H7 (cell line): ENCODE measurements around the gene TGM1. TPM values are rescaled to one million over a fixed set of nuclear protein-coding genes. Genes with fewer than 3 reads are reported as not detected.
A peak's percentile ranks its signal among the peaks of the same experiment; 100 is the strongest.

Experiments
- DNase-seq: peaks from one replicate; pipeline ENCODE4 v3.0.0; 2012
- H3K27me3 ChIP-seq: 2 replicates; pipeline ENCODE4 v1.6.0; 2011; ENCODE audit warnings: mild to moderate bottlenecking, low read length; ENCODE audit not compliant: control insufficient read depth, insufficient read depth
- H3K36me3 ChIP-seq: replicated peaks from 2 replicates; pipeline ENCODE4 v1.5.1; 2011; ENCODE audit warnings: low read length; ENCODE audit not compliant: control insufficient read depth, insufficient read depth
- H3K4me3 ChIP-seq: 2 replicates; pipeline ENCODE4 v1.5.1; 2011; ENCODE audit warnings: low read depth, mild to moderate bottlenecking, control low read depth, low read length, moderate library complexity; ENCODE audit not compliant: insufficient read depth
- total RNA-seq: library from RNA; depleted of rRNA; stranded (reverse); fragments of >200 nt; shearing (Covaris generic); gene quantifications from 2 replicates; pipeline ENCODE4 v1.2.3, GENCODE V29; 2014

Gene TGM1
- total RNA-seq, 1 experiment from 2014 or later: 0.21 TPM

DNA sequence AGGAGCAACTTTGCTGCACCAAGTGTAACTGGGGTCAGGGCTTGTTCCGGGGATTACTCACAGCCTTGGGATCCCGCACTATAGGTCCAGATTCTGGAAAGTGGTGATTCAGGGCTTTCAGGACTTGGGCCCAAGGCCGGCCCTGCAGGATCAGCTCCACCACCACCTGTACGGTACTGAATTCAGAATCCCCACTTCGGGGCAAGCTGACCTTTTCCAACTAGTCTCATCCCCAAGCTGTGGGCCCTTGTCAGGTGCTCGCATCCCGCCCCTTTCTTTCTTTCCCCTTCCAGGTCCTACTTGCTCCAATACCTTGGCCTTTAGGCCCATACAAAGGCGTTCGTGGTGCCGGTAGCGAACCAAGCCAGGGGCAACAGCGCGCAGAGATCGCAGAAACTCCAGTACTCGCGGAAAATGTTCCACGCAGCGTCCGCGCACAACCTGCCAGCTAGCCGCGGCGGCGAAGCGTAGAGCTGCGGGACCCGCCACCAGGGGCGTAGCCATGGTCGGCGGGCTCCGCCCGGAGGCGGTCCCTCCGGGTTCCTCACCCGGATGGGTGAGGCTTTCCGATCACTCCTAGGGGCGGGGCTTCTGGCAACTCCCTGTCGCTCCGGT, 21.0 kb downstream of the TGM1 start:
- H3K36me3 ChIP-seq: peaks cover 23% of the 10 kb centered on the region
- peak overlapping the region; percentile 75 for H3K4me3 ChIP-seq
- peak; percentile 99 for DNase-seq
- H3K27me3 ChIP-seq: no peaks in the 10 kb centered on the region; the same call in 1 of the 2 replicates

DNA sequence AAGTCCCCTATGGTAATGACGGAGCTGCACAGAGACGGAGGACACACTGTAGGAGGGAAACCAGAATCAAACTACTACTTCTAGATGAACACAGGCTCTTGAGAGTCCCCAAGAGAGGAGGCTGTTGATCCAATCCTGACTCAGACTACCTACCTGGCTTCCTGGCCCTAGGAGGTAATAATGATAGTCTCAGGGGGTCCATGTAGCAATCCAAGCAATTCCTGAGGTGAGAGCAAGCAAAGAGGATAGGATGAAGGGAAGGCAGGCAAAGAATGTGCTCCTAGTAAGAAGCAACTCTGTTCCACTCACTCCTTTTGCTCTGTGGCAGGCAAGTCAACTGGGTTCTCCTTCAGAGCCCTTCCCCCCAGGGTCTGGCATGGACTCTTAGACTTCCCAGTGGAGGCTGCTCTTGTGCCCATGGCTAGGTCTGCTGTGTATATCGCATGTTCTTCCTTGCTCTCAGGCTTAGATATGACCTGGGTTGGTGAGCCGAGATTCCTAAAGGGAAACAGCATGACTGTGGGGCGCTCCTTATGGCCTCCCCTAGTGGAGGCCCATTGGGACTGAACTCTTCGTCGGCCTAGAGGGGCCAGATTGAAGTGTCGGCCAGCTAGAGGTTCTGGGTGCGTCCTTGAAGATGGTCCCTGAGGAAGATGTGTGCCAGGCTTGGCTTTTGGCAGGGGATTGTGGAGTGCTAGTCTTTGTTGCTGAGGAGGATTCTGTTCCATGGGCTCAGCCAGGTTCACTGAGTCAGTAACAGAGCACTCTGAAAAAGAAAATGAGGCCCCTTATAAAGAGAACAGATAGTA, 22.7 kb downstream of the TGM1 start:
- Histone ChIP-seq H3K36me3 (peaks cover 28% of the 10 kb centered on the region), H3K27me3 (no peaks in the 10 kb centered on the region; the same call in 1 of the 2 replicates), H3K4me3 (no peak overlapping the region)
- DNase-seq: no peak

- H3K4me3 ChIP-seq: no peak overlapping the region
- no peak for DNase-seq
- no peaks in the 10 kb centered on the region; the same call in 1 of the 2 replicates for H3K27me3 ChIP-seq
- peaks cover 28% of the 10 kb centered on the region for H3K36me3 ChIP-seq
These were observed 24.4 kb downstream of the TGM1 start for GRCh38 chr14:24238527-24239037.

- DNase-seq: no peak
- Histone ChIP-seq H3K36me3 (peaks cover 28% of the 10 kb centered on the region), H3K27me3 (no peaks in the 10 kb centered on the region), H3K4me3 (no peak overlapping the region)
These were observed 24.9 kb downstream of the TGM1 start for GRCh38 chr14:24238123-24238522.

GRCh38 chr14:24237463-24237955, 25.5 kb downstream of the TGM1 start:
- no peak for DNase-seq
- Histone ChIP-seq H3K4me3 (no peak overlapping the region), H3K36me3 (peaks cover 28% of the 10 kb centered on the region), H3K27me3 (no peaks in the 10 kb centered on the region)

DNA sequence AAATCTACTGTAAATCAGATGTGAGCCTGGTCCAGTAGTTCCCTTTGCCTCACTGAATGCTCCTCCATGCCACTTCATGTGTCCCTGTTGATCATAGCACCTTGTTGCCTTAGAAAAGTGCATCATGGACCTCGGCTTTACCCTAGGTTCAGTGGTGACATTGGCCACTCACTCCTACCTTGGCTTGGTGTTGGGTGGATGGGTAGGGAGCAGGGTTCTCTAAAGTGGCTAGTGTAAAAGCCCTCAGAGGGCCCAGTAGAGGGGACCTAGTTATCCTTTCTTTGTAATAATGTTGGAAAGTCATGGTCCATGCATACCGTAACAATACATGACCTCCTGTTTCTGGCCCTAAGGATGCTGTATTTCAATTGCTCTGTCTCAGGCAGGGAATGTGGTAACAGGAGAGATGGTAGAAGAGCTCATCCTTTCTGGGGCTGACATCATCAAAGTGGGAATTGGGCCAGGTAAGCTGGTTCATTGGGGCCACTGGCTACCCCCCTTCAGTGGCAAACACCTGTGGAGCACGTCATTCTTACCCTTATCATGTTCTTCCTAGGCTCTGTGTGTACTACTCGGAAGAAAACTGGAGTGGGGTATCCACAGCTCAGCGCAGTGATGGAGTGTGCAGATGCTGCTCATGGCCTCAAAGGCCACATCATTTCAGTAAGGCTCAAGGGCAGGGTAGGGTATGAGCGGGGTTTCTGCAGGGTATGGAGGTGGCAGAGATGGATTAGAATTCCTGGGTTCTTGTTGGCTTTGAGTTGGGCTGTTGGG, 26.1 kb downstream of the TGM1 start:
- Histone ChIP-seq H3K27me3 (no peaks in the 10 kb centered on the region), H3K4me3 (no peak overlapping the region), H3K36me3 (peaks cover 28% of the 10 kb centered on the region)
- DNase-seq: no peak

- DNase-seq: no peak
- no peak overlapping the region for H3K4me3 ChIP-seq
- peaks cover 28% of the 10 kb centered on the region for H3K36me3 ChIP-seq
- no peaks in the 10 kb centered on the region for H3K27me3 ChIP-seq
These were observed 26.9 kb downstream of the TGM1 start for GRCh38 chr14:24235804-24236688.

DNA sequence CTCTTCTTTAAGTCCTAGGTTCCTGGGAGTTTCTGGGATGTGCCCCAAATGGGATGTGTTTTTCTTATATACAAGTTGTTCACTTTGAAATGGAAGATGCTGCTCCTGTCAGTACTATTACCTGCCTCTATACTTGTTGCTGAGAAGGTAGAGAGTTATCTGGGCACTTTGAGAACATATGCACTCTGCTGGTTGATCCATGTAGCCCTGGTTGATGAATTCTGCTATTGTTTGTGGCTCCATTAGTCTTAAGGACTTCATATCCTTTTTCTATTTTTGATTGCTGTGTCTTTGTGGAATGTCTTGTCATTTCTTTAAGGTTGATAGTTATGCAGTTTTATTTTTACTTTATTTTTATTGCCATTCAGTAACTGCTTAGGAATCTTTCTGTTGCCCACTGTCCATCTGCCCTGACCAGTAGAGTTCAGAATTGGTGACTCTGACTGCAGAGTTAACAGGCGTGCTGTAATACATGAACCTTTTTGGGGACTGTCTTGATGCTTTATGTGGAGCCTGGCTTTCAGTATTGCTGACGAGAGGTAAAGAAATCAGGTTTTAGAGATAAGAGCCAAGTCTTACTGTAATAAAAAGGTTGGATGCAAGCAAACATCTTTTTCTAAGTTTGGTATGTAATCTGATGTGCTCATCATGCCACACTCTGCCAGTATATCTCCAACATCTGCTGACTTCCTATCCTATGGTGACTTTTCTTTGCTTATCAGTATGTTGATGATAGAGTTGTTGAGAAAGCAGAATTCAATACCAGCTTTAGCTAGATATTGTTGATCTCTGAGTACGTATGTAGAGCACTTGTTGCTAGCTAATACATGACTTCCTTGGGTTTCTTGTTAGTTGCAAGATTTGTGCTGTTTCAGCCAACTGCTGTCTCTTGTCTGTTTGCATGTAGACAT, 28.6 kb downstream of the TGM1 start:
- DNase-seq: no peak
- Histone ChIP-seq H3K27me3 (no peaks in the 10 kb centered on the region), H3K36me3 (peaks cover 13% of the 10 kb centered on the region), H3K4me3 (no peak overlapping the region)

GRCh38 chr14:24233538-24233866, 29.5 kb downstream of the TGM1 start:
- no peaks in the 10 kb centered on the region for H3K27me3 ChIP-seq
- peaks cover 10% of the 10 kb centered on the region for H3K36me3 ChIP-seq
- DNase-seq: no peak
- H3K4me3 ChIP-seq: peak overlapping the region; percentile 87

DNA sequence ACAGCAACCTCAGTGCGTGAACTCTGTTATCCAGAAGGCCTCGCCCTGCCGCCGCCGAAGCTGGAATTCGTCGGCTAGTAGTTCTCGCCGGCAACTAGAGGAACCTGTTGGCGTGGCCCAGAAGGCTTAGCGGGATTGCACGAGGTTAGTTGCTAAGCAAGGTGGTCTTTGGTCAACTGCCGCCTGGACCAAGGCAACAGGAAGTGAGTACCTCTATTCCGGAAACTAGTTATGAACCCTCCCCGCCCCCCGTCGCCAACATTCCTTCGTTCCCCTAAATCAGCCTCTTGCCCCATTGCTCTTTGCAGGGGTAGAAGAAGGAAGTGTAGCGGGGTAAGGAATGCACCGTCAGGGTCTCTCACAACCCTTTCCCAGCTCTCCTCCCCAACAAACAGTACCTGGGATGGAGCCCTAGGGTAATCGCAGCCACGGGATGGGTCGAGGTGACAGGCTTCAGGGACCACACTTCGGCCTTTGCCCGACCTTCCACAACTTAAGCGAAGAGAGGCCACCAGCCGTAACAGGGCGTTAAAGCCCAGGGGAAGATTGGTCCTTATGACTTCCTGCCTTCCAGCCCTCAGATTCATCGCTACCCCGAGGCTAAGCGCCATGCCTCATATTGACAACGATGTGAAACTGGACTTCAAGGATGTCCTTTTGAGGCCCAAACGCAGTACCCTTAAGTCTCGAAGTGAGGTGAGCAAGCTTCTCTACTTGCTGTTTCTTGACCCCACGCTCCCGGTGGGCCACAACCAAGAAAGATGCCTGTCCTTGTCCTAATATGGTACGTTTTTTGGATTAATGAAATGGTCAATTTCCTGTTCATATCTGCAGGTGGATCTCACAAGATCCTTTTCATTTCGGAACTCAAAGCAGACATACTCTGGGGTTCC, 30.1 kb downstream of the TGM1 start, which contains the start of gene GMPR2:
GMPR2 (plus strand) TSS at position 285 of the 893 bp plus-strand sequence; CDS start at position 610, 325 bp downstream.
- H3K4me3 ChIP-seq: peak within 1 kb of the TSS; percentile 87
- no peaks in the 10 kb centered on the region for H3K27me3 ChIP-seq
- DNase-seq: peak; percentile 66
- H3K36me3 ChIP-seq: peaks cover 10% of the 10 kb centered on the region

DNA sequence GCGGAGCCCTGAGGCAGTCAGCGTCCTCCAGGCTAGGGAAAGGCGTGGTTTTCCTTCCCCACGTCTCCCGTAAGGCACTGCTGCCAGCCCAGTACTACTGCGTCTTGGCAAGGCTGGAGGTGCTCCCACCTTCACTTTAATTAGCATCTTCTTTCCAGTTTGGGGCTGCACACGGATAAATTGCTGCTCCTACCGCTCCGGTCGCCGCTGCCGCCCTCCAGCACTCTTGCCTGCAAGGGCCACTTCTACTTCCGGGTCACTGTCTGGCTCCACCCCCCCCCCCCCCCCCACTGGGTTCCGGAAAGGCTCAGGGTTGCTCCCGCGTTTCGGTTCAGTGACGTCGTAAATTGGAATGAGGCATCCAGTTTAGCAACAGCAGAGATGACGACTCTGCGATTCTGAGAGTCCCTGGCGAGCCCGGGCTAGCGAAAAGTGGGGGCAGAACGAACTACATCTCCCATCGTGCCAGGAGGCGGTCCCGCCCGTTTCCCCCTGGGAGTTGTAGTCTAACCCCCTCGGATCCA, 30.8 kb downstream of the TGM1 start, which contains the start of gene NEDD8:
NEDD8 (minus strand) TSS at position 247 of the 524 bp plus-strand sequence; CDS start at position 147, 100 bp downstream.
- DNase-seq: peak; percentile 92
- peak within 1 kb of the TSS; percentile 87 for H3K4me3 ChIP-seq
- no peaks in the 10 kb centered on the region for H3K27me3 ChIP-seq
- H3K36me3 ChIP-seq: peaks cover 8% of the 10 kb centered on the region
